GM12878 (cell line): ENCODE data around the gene MRRF. TPM values are rescaled to one million over a fixed set of nuclear protein-coding genes. Genes with fewer than 3 reads are reported as not detected.

Source experiments
- ATAC-seq: fragments of 200-7000 bp; cut with Tn5 transposase; 3 replicates; pipeline ENCODE4 v1.9.1; 2020; ENCODE audit warnings: mild to moderate bottlenecking, moderate library complexity
- BruUV-seq: library from RNA; stranded (reverse); fragments of 400-500 nt; replicated peaks from 2 replicates; lab custom pipeline; 2021; lab: Mats Ljungman, UMichigan
- CTCF ChIA-PET: fragments of 300-600 bp; sonication (Branson Sonifier 250); formaldehyde crosslinking; extraction: SDS; loops from one replicate; lab custom pipeline; 2021; ENCODE audit warnings: inconsistent platforms; lab: Yijun Ruan, JAX
- POLR2A ChIA-PET: fragments of 350-600 bp; formaldehyde crosslinking; extraction: SDS; loops from one replicate; lab custom pipeline; 2021; ENCODE audit warnings: inconsistent platforms; lab: Charles Lee
- RAD21 ChIA-PET: fragments of 300-600 bp; sonication (Branson Sonifier 250); formaldehyde crosslinking; loops from one replicate; lab custom pipeline; 2023; ENCODE audit warnings: antibody characterized with exemption; ENCODE audit not compliant: unreplicated experiment; lab: Charles Lee
- SMC1A ChIA-PET: fragments of 300-600 bp; sonication (Branson Sonifier 250); formaldehyde crosslinking; loops from one replicate; lab custom pipeline; 2023; ENCODE audit not compliant: unreplicated experiment, uncharacterized antibody; lab: Charles Lee
- DNase-seq: peaks from one replicate; pipeline ENCODE4 v3.0.0-alpha.2; 2011; ENCODE audit warnings: low read depth, low spot score
- FAIRE-seq: peaks from 3 replicates; lab custom pipeline; 2011; peaks lifted over from hg19 to GRCh38; lab: Jason Lieb, UNC
- H2AFZ ChIP-seq: 2 replicates; pipeline ENCODE4 v1.6.0; 2011; ENCODE audit warnings: low read depth, low read length, control low read depth; ENCODE audit not compliant: control insufficient read depth
- H3K27ac ChIP-seq: 2 replicates; pipeline ENCODE4 v1.5.1; 2011; ENCODE audit warnings: control low read depth; ENCODE audit not compliant: control insufficient read depth, insufficient read depth
- H3K27me3 ChIP-seq, 2 experiments: replicated peaks in 1 of 2; 2 replicates each; pipeline versions ENCODE4 v1.6.0 to v1.6.1; 2011; ENCODE audit warnings: low read length in 1 of 2; ENCODE audit not compliant: control insufficient read depth in 2 of 2, insufficient read depth in 2 of 2
- H3K36me3 ChIP-seq, 2 experiments: 2 replicates each; pipeline ENCODE4 v1.5.1; 2011; ENCODE audit warnings: low read length in 1 of 2; ENCODE audit not compliant: control insufficient read depth in 2 of 2, insufficient read depth in 2 of 2
- H3K4me1 ChIP-seq: 2 replicates; pipeline ENCODE4 v1.6.1; 2011; ENCODE audit warnings: mild to moderate bottlenecking, low read length, moderate library complexity, mixed read lengths; ENCODE audit not compliant: control insufficient read depth, insufficient read depth
- H3K4me2 ChIP-seq: 2 replicates; pipeline ENCODE4 v1.6.0; 2011; ENCODE audit warnings: control low read depth; ENCODE audit not compliant: control insufficient read depth, insufficient read depth
- H3K4me3 ChIP-seq: fragments of 200-600 bp; sonication (generic); 2 replicates; pipeline ENCODE4 v1.5.1; 2016
- H3K79me2 ChIP-seq: 2 replicates; pipeline ENCODE4 v1.6.0; 2011; ENCODE audit warnings: low read length; ENCODE audit not compliant: control insufficient read depth, insufficient read depth
- H3K9ac ChIP-seq: 2 replicates; pipeline ENCODE4 v1.8.0; 2011; ENCODE audit warnings: low read length, control low read depth, mixed read lengths; ENCODE audit not compliant: control insufficient read depth, insufficient read depth
- H3K9me3 ChIP-seq: replicated peaks from 3 replicates; pipeline ENCODE4 v1.5.1; 2011; ENCODE audit warnings: mild to moderate bottlenecking, low read length; ENCODE audit not compliant: control insufficient read depth, insufficient read depth
- H4K20me1 ChIP-seq: 2 replicates; pipeline ENCODE4 v1.6.0; 2011; ENCODE audit not compliant: control insufficient read depth, insufficient read depth
- CEBPZ ChIP-seq: fragments of 150-350 bp; IDR thresholded peaks from 2 replicates; pipeline ENCODE4 v1.6.1; 2016; ENCODE audit warnings: low read depth, low read length
- EGR1 ChIP-seq, 2 experiments: IDR thresholded peaks; 1 replicate in 1 of 2; 2 replicates in 1 of 2; pipeline ENCODE4 v1.6.1; 2011 to 2012; ENCODE audit warnings: low read depth in 2 of 2, low read length in 2 of 2, borderline replicate concordance in 1 of 2, mild to moderate bottlenecking in 1 of 2, moderate library complexity in 1 of 2
- EZH2 ChIP-seq: IDR thresholded peaks from 2 replicates; pipeline ENCODE4 v1.6.1; 2012; ENCODE audit warnings: low read depth, mild to moderate bottlenecking, control low read depth, inconsistent platforms, low read length, borderline replicate concordance; ENCODE audit not compliant: control insufficient read depth
- FOXK2 ChIP-seq: fragments of 450-650 bp; IDR thresholded peaks from 2 replicates; pipeline ENCODE4 v1.6.1; 2017; ENCODE audit warnings: mild to moderate bottlenecking, moderate library complexity
- NFIC ChIP-seq: IDR thresholded peaks from 2 replicates; pipeline ENCODE4 v1.6.1; 2012; ENCODE audit warnings: low read depth, mild to moderate bottlenecking, inconsistent platforms, low read length, moderate library complexity
- PAX5 ChIP-seq: IDR thresholded peaks from 2 replicates; pipeline ENCODE4 v1.6.1; 2011; ENCODE audit warnings: low read depth, low read length, borderline replicate concordance
- POU2F2 ChIP-seq: IDR thresholded peaks from 3 replicates; pipeline ENCODE4 v1.6.1; 2011; ENCODE audit warnings: low read depth, mild to moderate bottlenecking, low read length, borderline replicate concordance
- RCOR1 ChIP-seq: conservative IDR thresholded peaks from 2 replicates; pipeline ENCODE4 v1.6.1; 2012; ENCODE audit warnings: low read depth, low read length, improper control_type of control experiment
- STAT1 ChIP-seq: fragments of 450-650 bp; conservative IDR thresholded peaks from 2 replicates; pipeline ENCODE4 v1.6.1; 2014; ENCODE audit warnings: antibody characterized with exemption, mild to moderate bottlenecking
- YY1 ChIP-seq: IDR thresholded peaks from 2 replicates; pipeline ENCODE4 v1.6.1; 2011; ENCODE audit warnings: low read depth, mild to moderate bottlenecking, low read length
- ZNF207 ChIP-seq: fragments of 450-650 bp; IDR thresholded peaks from 2 replicates; pipeline ENCODE4 v1.6.1; 2014; ENCODE audit warnings: antibody characterized with exemption, mild to moderate bottlenecking, borderline replicate concordance
- WGBS: methylation state at CpG from one replicate; pipeline ENCODE4 v1.1.6; 2016; ENCODE audit warnings: low lambda C conversion rate; ENCODE audit not compliant: insufficient replicate concordance, insufficient coverage; ENCODE audit errors: missing lambda C conversion rate; 5-methylcytosine and 5-hydroxymethylcytosine counted together
- in situ Hi-C: fragments of 300-500 bp; cut with MboI; formaldehyde crosslinking; loops from 9 replicates; pipeline ENCODE4 v1.14.3; 2018; ENCODE audit warnings: mixed read lengths
- intact Hi-C: fragments of 100-400 bp; cut with micrococcal nuclease; formaldehyde crosslinking; loops from one replicate; pipeline ENCODE4 v1.14.2; 2022; ENCODE audit not compliant: unreplicated experiment
- polyA plus RNA-seq, 11 experiments: library from polyadenylated mRNA; depleted of rRNA in 4 of 11; unstranded in 6 of 11; stranded (reverse) in 5 of 11; fragments of >200 nt; fragmentation: Nextera tagmentation in 4 of 11; fragmentation: Illumina TruSeq in 1 of 11; extraction: Ambion mirVana in 4 of 11; extraction: Trizol in 1 of 11; gene quantifications; 1 replicate in 1 of 11; 2 replicates in 10 of 11; pipeline versions ENCODE4 v1.2.1 to v1.2.3, GENCODE V29; 2011 to 2016; ENCODE audit warnings: inconsistent platforms in 2 of 11, missing spikeins in 2 of 11, low read depth in 1 of 11
- total RNA-seq, 4 experiments: library from RNA; depleted of rRNA in 3 of 4; stranded (reverse); fragments of >200 nt in 3 of 4; fragmentation: Illumina TruSeq in 1 of 4; extraction: Trizol in 1 of 4; gene quantifications; 2 replicates each; pipeline versions ENCODE4 v1.2.1 to v1.2.3, GENCODE V29; 2013 to 2021

The MRRF gene
- total and polyA plus RNA-seq, 10 of the 15 experiments (the other 5 are each of a cell fraction or from before 2014, with no cell fraction given), result 64.8 to 112 (median 76.4) TPM

DNA sequence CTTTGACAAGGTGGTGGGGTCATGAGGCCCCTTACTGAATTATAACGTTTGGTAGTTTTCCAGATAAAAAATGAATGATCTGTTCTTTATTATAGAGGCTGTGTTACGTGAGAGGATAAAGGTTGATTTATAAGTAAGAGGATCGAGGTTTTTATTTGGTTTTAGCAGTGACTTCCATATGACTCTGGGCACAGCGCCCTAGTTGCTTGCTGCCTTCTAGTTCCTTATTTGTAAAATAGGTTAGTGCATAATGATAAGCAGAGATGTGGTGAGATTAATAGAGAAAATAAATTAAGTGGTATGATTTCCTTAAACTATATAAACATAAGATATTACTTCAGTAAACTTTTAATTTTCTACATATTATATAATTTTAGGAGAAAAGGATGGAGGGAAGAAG lies 29.8 kb downstream of the MRRF start:
- POLR2A ChIA-PET, result no interaction called here
- RAD21 ChIA-PET, result no interaction called here
- CTCF ChIA-PET, result no interaction called here
- H3K9ac ChIP-seq, result no peak overlapping the region
- SMC1A ChIA-PET, result no interaction called here
- no peaks in the 10 kb centered on the region for H3K27me3 ChIP-seq
- no peak overlapping the region for H2AFZ ChIP-seq
- H3K4me1 ChIP-seq, result no peaks in the 10 kb centered on the region
- no peak overlapping the region for H3K4me3 ChIP-seq
- no peaks in the 10 kb centered on the region for H3K9me3 ChIP-seq
- DNase-seq (no peak), FAIRE-seq (no peak), ATAC-seq (no peak)
- no peak overlapping the region for H3K27ac ChIP-seq
- H3K4me2 ChIP-seq, result no peak overlapping the region
- TF ChIP-seq FOXK2 (no peak), RCOR1 (no peak), POU2F2 (no peak), EGR1 (IDR thresholded peaks at IDR 0.05; ENCODE audit: borderline replicate concordance in 1 of 2, low read depth in 2 of 2, low read length in 2 of 2) (no peak), EZH2 (no peak), STAT1 (no peak), CEBPZ (no peak), ZNF207 (no peak), NFIC (no peak), YY1 (no peak), PAX5 (no peak)
- in situ Hi-C loops (no loop called here), intact Hi-C loops (no loop called here)
- H3K36me3 ChIP-seq, result peaks cover 4 to 45% of the 10 kb centered on the region in 2 experiments
- 74% methylated on average over 4 of the region's 4 CpGs for WGBS
- no peaks in the 10 kb centered on the region; the same call in 1 of the 2 replicates for H4K20me1 ChIP-seq
- no peaks in the 10 kb centered on the region for H3K79me2 ChIP-seq
- BruUV-seq, result no TSS peak
